Heart left ventricle (tissue), 16 donors: ENCODE data around the gene MAPT. TPM values are rescaled to one million over a fixed set of nuclear protein-coding genes. Genes with fewer than 3 reads are reported as not detected.
A peak's percentile ranks its signal among the peaks of the same experiment; 100 is the strongest.

Experiments used
- ATAC-seq, 4 donors: fragments of 200-7000 bp; cut with Tn5 transposase; one replicate each; pipeline ENCODE4 v1.9.1; 2020 to 2022; ENCODE audit warnings: moderate library complexity in 4 of 4, mild to moderate bottlenecking in 3 of 4, moderate number of reproducible peaks in 1 of 4
- DNase-seq, 5 donors: peaks; one replicate each; pipeline ENCODE4 v3.0.0-alpha.2; 2020
- H3K27ac ChIP-seq, 12 donors: fragments of 200-600 bp; sonication (generic) in 4 of 12; one replicate each; pipeline versions ENCODE4 v1.5.0 to v1.8.0; 2016 to 2022; ENCODE audit warnings: mild to moderate bottlenecking in 2 of 12
- H3K27me3 ChIP-seq, 9 donors: fragments of 200-600 bp; sonication (generic) in 2 of 9; one replicate each; pipeline versions ENCODE4 v1.5.1 to v1.8.0; 2016 to 2022; ENCODE audit warnings: mild to moderate bottlenecking in 3 of 9
- H3K36me3 ChIP-seq, 9 donors: fragments of 200-600 bp; sonication (generic) in 2 of 9; one replicate each; pipeline versions ENCODE4 v1.5.0 to v1.8.0; 2018 to 2022; ENCODE audit warnings: mild to moderate bottlenecking in 2 of 9
- H3K4me1 ChIP-seq, 12 donors: fragments of 200-600 bp; sonication (generic) in 4 of 12; one replicate each; pipeline versions ENCODE4 v1.5.0 to v1.8.0; 2016 to 2022; ENCODE audit warnings: mild to moderate bottlenecking in 3 of 12
- H3K4me3 ChIP-seq, 12 donors: fragments of 200-600 bp; sonication (generic) in 4 of 12; one replicate each; pipeline versions ENCODE4 v1.5.0 to v1.8.0; 2017 to 2022; ENCODE audit warnings: mild to moderate bottlenecking in 9 of 12, moderate library complexity in 4 of 12
- H3K9me3 ChIP-seq, 12 donors: fragments of 200-600 bp; sonication (generic) in 4 of 12; one replicate each; pipeline versions ENCODE4 v1.5.0 to v1.8.0; 2016 to 2022; ENCODE audit warnings: mild to moderate bottlenecking in 1 of 12
- POLR2A ChIP-seq, 2 donors: fragments of 450-650 bp; IDR thresholded peaks; one replicate each; pipeline ENCODE4 v1.6.1; 2017; ENCODE audit warnings: antibody characterized with exemption in 2 of 2, mild to moderate bottlenecking in 2 of 2, moderate library complexity in 2 of 2
- WGBS, 4 donors: extraction: QIAGEN DNeasy Blood & Tissue Kit in 2 of 4; methylation state at CpG; one replicate each; pipeline versions ENCODE4 v1.1.5 to v1.1.7; 2013 to 2018; 5-methylcytosine and 5-hydroxymethylcytosine counted together
- intact Hi-C, 10 donors: fragments of 100-400 bp; cut with DNase I; formaldehyde crosslinking; loops; one replicate each; pipeline versions ENCODE4 v1.11.1 to v1.14.2; 2022
- polyA plus RNA-seq, 2 donors: library from polyadenylated mRNA; stranded (reverse); fragments of 200-250 nt; gene quantifications; one replicate each; pipeline ENCODE4 v1.2.3, GENCODE V29; 2013
- total RNA-seq, 9 donors: library from RNA; depleted of rRNA in 2 of 9; stranded (reverse); fragments of >200 nt in 2 of 9; fragmentation: NEBNext Ultra II Directional in 3 of 9; extraction: Animal tissue kit (Norgen Biotek cat#: 25700) in 3 of 9; gene quantifications; one replicate each; pipeline versions ENCODE4 v1.1.0 to v1.2.4, GENCODE V29; 2016 to 2023
- TF ChIP-seq, protein P1 (sequence below), 12 donors: fragments of 200-600 bp; sonication (generic) in 4 of 12; IDR thresholded peaks; one replicate each; pipeline versions ENCODE4 v1.5.0 to v1.8.0; 2018 to 2022; ENCODE audit warnings: antibody characterized with exemption in 12 of 12, mild to moderate bottlenecking in 5 of 12
- donor health status: ischemic (EF 13 %, LVEDD 7.1; RV severe dilation, severe dysfunction).
- donor health status: healthy with polysubstance abuse.
- donor health status: DM: no; HTN: yes; CAD: no.
- donor health status: DM: no; HTN: no; CAD: no.
- donor health status: ischemic (EF 25% LVEDD 6.9; RV normal size, moderate dysfunction).
- donor health status: ischemic (EF 25% LVEDD 5.7; RV mildly dilated, moderate dysfunction).
- donor health status: healthy.
- donor health status: DM: yes; HTN: yes; CAD: no.
- donor health status: ischemic (EF 35%, LVEDD 5.7; RV mildly dilated, moderate dysfunction).
- donor health status: nonischemic (EF 11% LVEDD 7.7; RV severe dilation, severe dysfunction).
- donor health status: DM: yes; HTN: yes; CAD: no.
- donor health status: PGD.
- donor health status: ischemic (EF 29% LVEDD 5.4; RV normal size, mild dysfunction).
- donor health status: nonischemic (EF 23%, LVEDD 6.1; RV moderate dilation, normal function).

Gene MAPT
- total and polyA plus RNA-seq, 11 donors = 2.9 to 70.4 (median 29.3) TPM

DNA sequence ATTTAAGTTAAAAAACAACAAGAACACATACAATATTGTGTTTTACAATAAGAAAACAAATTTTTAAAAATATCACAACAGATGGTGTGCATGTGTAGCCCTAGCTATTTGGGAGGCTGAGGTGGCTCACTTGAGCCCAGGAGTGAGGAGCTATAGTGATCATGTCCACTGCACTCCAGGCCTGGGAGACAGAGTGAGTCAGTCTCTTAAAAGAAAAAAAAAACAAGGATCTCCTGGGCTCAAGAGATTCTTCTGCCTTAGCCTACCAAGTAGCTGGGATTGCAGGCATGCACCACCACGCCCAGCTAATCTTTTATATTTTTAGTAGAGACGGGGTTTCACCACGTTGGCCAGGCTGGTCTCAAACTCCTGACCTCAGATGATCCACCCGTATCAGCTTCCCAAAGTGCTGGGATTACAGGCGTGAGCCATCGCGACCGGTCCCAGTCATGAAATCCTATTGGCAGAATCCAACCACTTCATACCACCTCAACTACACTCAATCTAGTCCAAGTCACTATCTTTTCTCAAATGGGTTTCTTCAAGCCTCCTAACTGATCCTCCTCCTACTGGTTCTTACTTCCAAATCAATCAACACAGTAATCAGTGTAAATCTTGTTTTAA lies 159.7 kb downstream of the MAPT start:
- no peak overlapping the region for H3K27ac ChIP-seq
- H3K9me3 ChIP-seq = no peaks in the 10 kb centered on the region
- peaks cover 2 to 67% (median 27%) of the 10 kb centered on the region in 9 donors for H3K36me3 ChIP-seq
- H3K4me1 ChIP-seq = peaks cover 0 to 29% (median 2%) of the 10 kb centered on the region in 12 donors
- H3K4me3 ChIP-seq = no peak overlapping the region
- DNase-seq (no peak), ATAC-seq (no peak)
- 61 to 82% (median 72%) methylated on average over 8 of the region's 8 CpGs for WGBS, 4 donors
- H3K27me3 ChIP-seq = no peaks in the 10 kb centered on the region
- intact Hi-C loops = no loop called here
- TF ChIP-seq POLR2A (IDR thresholded peaks at IDR 0.05) = no peak
- TF ChIP-seq, protein P1, sequence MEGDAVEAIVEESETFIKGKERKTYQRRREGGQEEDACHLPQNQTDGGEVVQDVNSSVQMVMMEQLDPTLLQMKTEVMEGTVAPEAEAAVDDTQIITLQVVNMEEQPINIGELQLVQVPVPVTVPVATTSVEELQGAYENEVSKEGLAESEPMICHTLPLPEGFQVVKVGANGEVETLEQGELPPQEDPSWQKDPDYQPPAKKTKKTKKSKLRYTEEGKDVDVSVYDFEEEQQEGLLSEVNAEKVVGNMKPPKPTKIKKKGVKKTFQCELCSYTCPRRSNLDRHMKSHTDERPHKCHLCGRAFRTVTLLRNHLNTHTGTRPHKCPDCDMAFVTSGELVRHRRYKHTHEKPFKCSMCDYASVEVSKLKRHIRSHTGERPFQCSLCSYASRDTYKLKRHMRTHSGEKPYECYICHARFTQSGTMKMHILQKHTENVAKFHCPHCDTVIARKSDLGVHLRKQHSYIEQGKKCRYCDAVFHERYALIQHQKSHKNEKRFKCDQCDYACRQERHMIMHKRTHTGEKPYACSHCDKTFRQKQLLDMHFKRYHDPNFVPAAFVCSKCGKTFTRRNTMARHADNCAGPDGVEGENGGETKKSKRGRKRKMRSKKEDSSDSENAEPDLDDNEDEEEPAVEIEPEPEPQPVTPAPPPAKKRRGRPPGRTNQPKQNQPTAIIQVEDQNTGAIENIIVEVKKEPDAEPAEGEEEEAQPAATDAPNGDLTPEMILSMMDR (IDR thresholded peaks at IDR 0.05) = no peak

- H3K27me3 ChIP-seq = no peaks in the 10 kb centered on the region
- peaks cover 0 to 28% (median 8%) of the 10 kb centered on the region in 12 donors for H3K4me1 ChIP-seq
- no peak overlapping the region for H3K4me3 ChIP-seq
- H3K27ac ChIP-seq = peak overlapping the region in 1 of 12 donors; percentile 3
- no peak for TF ChIP-seq POLR2A (IDR thresholded peaks at IDR 0.05)
- TF ChIP-seq, protein P1 (IDR thresholded peaks at IDR 0.05) = no peak
- ATAC-seq = peak in 2 of 4 donors; percentile 20 to 21
- intact Hi-C loops = no loop called here
- DNase-seq = no peak
- H3K36me3 ChIP-seq = peaks cover 0 to 56% (median 8%) of the 10 kb centered on the region in 9 donors
- no peaks in the 10 kb centered on the region for H3K9me3 ChIP-seq
- WGBS, 4 donors = 81 to 83% (median 81%) methylated on average over 4 of the region's 4 CpGs
These were observed 162.5 kb downstream of the MAPT start for GRCh38 chr17:46056800-46057304.

DNA sequence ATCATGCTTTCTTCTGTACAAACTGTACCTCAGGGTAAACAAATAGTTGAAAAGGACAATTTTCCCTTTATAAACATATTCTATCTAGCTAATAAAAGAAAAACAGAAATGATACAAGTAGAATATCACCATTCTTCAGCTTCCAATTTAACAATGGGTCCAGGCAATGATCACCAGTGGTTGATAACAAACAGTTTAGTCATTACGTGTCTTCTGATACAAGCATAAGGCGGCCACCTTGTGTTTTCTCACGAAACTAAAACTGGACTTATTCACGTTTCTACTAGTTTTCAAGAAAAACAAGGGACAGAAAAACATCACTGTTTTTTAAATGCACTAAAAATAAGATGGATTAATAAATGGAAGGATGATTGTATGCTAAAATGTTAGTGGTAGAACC lies 163.0 kb downstream of the MAPT start:
- Histone ChIP-seq H3K27ac (peak overlapping the region in 1 of 12 donors; percentile 3), H3K27me3 (no peaks in the 10 kb centered on the region), H3K36me3 (peaks cover 0 to 55% (median 9%) of the 10 kb centered on the region in 9 donors), H3K9me3 (no peaks in the 10 kb centered on the region), H3K4me3 (no peak overlapping the region), H3K4me1 (peaks cover 0 to 23% (median 7%) of the 10 kb centered on the region in 12 donors)
- ATAC-seq (no peak), DNase-seq (no peak)
- intact Hi-C loops = no loop called here
- TF ChIP-seq, protein P1 (IDR thresholded peaks at IDR 0.05) = no peak
- no peak for TF ChIP-seq POLR2A (IDR thresholded peaks at IDR 0.05)
- 92 to 96% (median 93%) methylated on average over 4 of the region's 4 CpGs for WGBS, 4 donors

- Histone ChIP-seq H3K4me1 (peaks cover 0 to 23% (median 9%) of the 10 kb centered on the region in 12 donors), H3K27me3 (no peaks in the 10 kb centered on the region), H3K4me3 (no peak overlapping the region), H3K9me3 (no peaks in the 10 kb centered on the region), H3K36me3 (peaks cover 0 to 62% (median 23%) of the 10 kb centered on the region in 9 donors), H3K27ac (no peak overlapping the region)
- intact Hi-C loops = no loop called here
- DNase-seq = no peak
- WGBS, 4 donors = 55 to 59% (median 58%) methylated on average over 6 of the region's 6 CpGs
- ATAC-seq = peak in 3 of 4 donors; percentile 26 to 67 (median 46)
- no peak for TF ChIP-seq POLR2A (IDR thresholded peaks at IDR 0.05)
- TF ChIP-seq, protein P1 (IDR thresholded peaks at IDR 0.05) = no peak
These were observed 165.1 kb downstream of the MAPT start for GRCh38 chr17:46059486-46059885.
